Thoracic aorta endothelial cell (primary cell): Measurements from ENCODE around the gene STPG3. TPM values are rescaled to one million over a fixed set of nuclear protein-coding genes. Genes with fewer than 3 reads are reported as not detected.

Experiments
- total RNA-seq: library from RNA; depleted of rRNA; stranded (reverse); fragments of >200 nt; gene quantifications from 2 replicates; pipeline ENCODE4 v1.2.3, GENCODE V29; 2012

The STPG3 gene
- total RNA-seq = not detected in 2 replicates

GRCh38 chr9:137251194-137251461 is at the start of gene STPG3:
STPG3 (plus strand) TSS chr9:137251286; CDS start chr9:137251287, 1 bp downstream.

GRCh38 chr9:137205126-137206069 is 45.7 kb upstream of the STPG3 start, which contains the start of the genes NDOR1 and TMEM203:
NDOR1 (plus strand) TSS chr9:137205700; CDS start chr9:137205778, 78 bp downstream.
TMEM203 (minus strand) TSS chr9:137205648; CDS start chr9:137205414, 234 bp downstream.

GRCh38 chr9:137222190-137223077 is 28.7 kb upstream of the STPG3 start, which contains the start of gene RNF208:
RNF208 (minus strand) TSS chr9:137222240; CDS start chr9:137221212, 1,028 bp downstream.

GRCh38 chr9:137224830-137225694 is 26.0 kb upstream of the STPG3 start, which contains the start of gene CYSRT1:
CYSRT1 (plus strand) TSS chr9:137225174; CDS start chr9:137225622, 448 bp downstream.

GRCh38 chr9:137227054-137227852 is 23.8 kb upstream of the STPG3 start, which contains the start of gene RNF224:
RNF224 (plus strand) TSS chr9:137227502; CDS start chr9:137228336, 834 bp downstream.

GRCh38 chr9:137230705-137231371 is 20.2 kb upstream of the STPG3 start, which contains the start of gene SLC34A3:
SLC34A3 (plus strand) TSS chr9:137230901; CDS start chr9:137231703, 802 bp downstream.

GRCh38 chr9:137240841-137241489 is 10.1 kb upstream of the STPG3 start, which contains the start of gene TUBB4B:
TUBB4B (plus strand) TSS chr9:137241287; CDS start chr9:137241361, 74 bp downstream.

GRCh38 chr9:137254624-137255447 is 3.8 kb downstream of the STPG3 start, which contains the start of gene NELFB:
NELFB (plus strand) TSS chr9:137255327.

GRCh38 chr9:137277329-137278041 is 26.4 kb downstream of the STPG3 start, which contains the start of gene TOR4A:
TOR4A (plus strand) TSS chr9:137277726; CDS start chr9:137278690, 964 bp downstream.

GRCh38 chr9:137302118-137302448 is 51.0 kb downstream of the STPG3 start, which contains the start of gene NRARP:
NRARP (minus strand) TSS chr9:137302271; CDS start chr9:137301928, 343 bp downstream.

Other genes with a start within 250 kb of the STPG3 start
- 11.0 and 12.3 TPM in 2 replicates for gene ABCA2, start 223.0 kb upstream of the STPG3 start, total RNA-seq
- gene FUT7, start 219.2 kb upstream of the STPG3 start, total RNA-seq = not detected in 2 replicates
- gene NPDC1, start 205.1 kb upstream of the STPG3 start, total RNA-seq = 39.0 and 47.4 TPM in 2 replicates
- gene ENTPD2, start 197.2 kb upstream of the STPG3 start, total RNA-seq = not detected in 2 replicates
- gene SAPCD2, start 180.7 kb upstream of the STPG3 start, total RNA-seq = 19.7 and 36.7 TPM in 2 replicates
- 16.2 and 20.7 TPM in 2 replicates for gene UAP1L1, start 173.8 kb upstream of the STPG3 start, total RNA-seq
- 45.7 and 53.3 TPM in 2 replicates for gene MAN1B1, start 164.3 kb upstream of the STPG3 start, total RNA-seq
- 55.6 and 69.3 TPM in 2 replicates for gene DPP7, start 136.6 kb upstream of the STPG3 start, total RNA-seq
- under 0.01 and 0.14 TPM in 2 replicates for gene GRIN1, start 112.1 kb upstream of the STPG3 start, total RNA-seq
- not detected in 2 replicates for gene LRRC26, start 81.2 kb upstream of the STPG3 start, total RNA-seq
- not detected in 2 replicates for gene TMEM210, start 79.2 kb upstream of the STPG3 start, total RNA-seq
- 28.2 and 31.2 TPM in 2 replicates for gene ANAPC2, start 62.7 kb upstream of the STPG3 start, total RNA-seq
- gene SSNA1, start 62.6 kb upstream of the STPG3 start, total RNA-seq = 84.6 and 91.9 TPM in 2 replicates
- 6.3 and 8.7 TPM in 2 replicates for gene TPRN, start 50.5 kb upstream of the STPG3 start, total RNA-seq
- 25.2 and 27.3 TPM in 2 replicates for gene TMEM203, start 45.6 kb upstream of the STPG3 start, total RNA-seq
- 8.2 and 11.1 TPM in 2 replicates for gene NDOR1, start 45.6 kb upstream of the STPG3 start, total RNA-seq
- gene RNF208, start 29.0 kb upstream of the STPG3 start, total RNA-seq = 0.13 and 0.43 TPM in 2 replicates
- gene CYSRT1, start 26.1 kb upstream of the STPG3 start, total RNA-seq = 0.27 and 0.29 TPM in 2 replicates
- gene RNF224, start 23.8 kb upstream of the STPG3 start, total RNA-seq = 0.07 TPM in 1 of 2 replicates, not detected in the other
- not detected in 2 replicates for gene SLC34A3, start 20.4 kb upstream of the STPG3 start, total RNA-seq
- gene TUBB4B, start 10.0 kb upstream of the STPG3 start, total RNA-seq = 240 and 376 TPM in 2 replicates
- 52.3 and 62.5 TPM in 2 replicates for gene NELFB, start 4.0 kb downstream of the STPG3 start, total RNA-seq
- 48.3 and 50.1 TPM in 2 replicates for gene TOR4A, start 26.4 kb downstream of the STPG3 start, total RNA-seq
- gene NRARP, start 51.0 kb downstream of the STPG3 start, total RNA-seq = 12.1 and 16.5 TPM in 2 replicates
- 9.0 and 9.3 TPM in 2 replicates for gene EXD3, start 171.9 kb downstream of the STPG3 start, total RNA-seq
- 0.27 and 0.29 TPM in 2 replicates for gene NOXA1, start 172.1 kb downstream of the STPG3 start, total RNA-seq
- gene ENTPD8, start 190.1 kb downstream of the STPG3 start, total RNA-seq = not detected in 2 replicates
- gene NSMF, start 208.0 kb downstream of the STPG3 start, total RNA-seq = 38.8 and 44.0 TPM in 2 replicates